Lower lobe of right lung (tissue), 2 donors: ENCODE measurements around the gene RECQL5. TPM values are rescaled to one million over a fixed set of nuclear protein-coding genes. Genes with fewer than 3 reads are reported as not detected.

Source experiments
- ATAC-seq, 2 donors: fragments of 200-7000 bp; cut with Tn5 transposase; one replicate each; pipeline ENCODE4 v1.9.1; 2020 to 2022; ENCODE audit warnings: mild to moderate bottlenecking in 2 of 2, moderate library complexity in 2 of 2
- DNase-seq: peaks from one replicate; pipeline ENCODE4 v3.0.0-alpha.2; 2020
- H3K27ac ChIP-seq: fragments of 200-600 bp; one replicate; pipeline ENCODE4 v1.8.0; 2022
- H3K27me3 ChIP-seq: fragments of 200-600 bp; one replicate; pipeline ENCODE4 v1.8.0; 2022; ENCODE audit warnings: low read depth
- H3K36me3 ChIP-seq: fragments of 200-600 bp; one replicate; pipeline ENCODE4 v1.8.0; 2022; ENCODE audit warnings: mild to moderate bottlenecking
- H3K4me1 ChIP-seq: fragments of 200-600 bp; one replicate; pipeline ENCODE4 v1.8.0; 2022
- H3K4me3 ChIP-seq: fragments of 200-600 bp; one replicate; pipeline ENCODE4 v1.8.0; 2022; ENCODE audit warnings: mild to moderate bottlenecking
- H3K9me3 ChIP-seq: fragments of 200-600 bp; one replicate; pipeline ENCODE4 v1.8.0; 2022
- intact Hi-C: fragments of 100-400 bp; cut with DNase I; formaldehyde crosslinking; loops from one replicate; pipeline ENCODE4 v1.11.0; 2022
- total RNA-seq: library from RNA; stranded (reverse); fragmentation: NEBNext Ultra II Directional; extraction: Animal tissue kit (Norgen Biotek cat#: 25700); gene quantifications from one replicate; pipeline ENCODE4 v1.2.1, GENCODE V29; 2021
- TF ChIP-seq, protein P1 (sequence below): fragments of 200-600 bp; IDR thresholded peaks from one replicate; pipeline ENCODE4 v1.8.0; 2022; ENCODE audit warnings: antibody characterized with exemption, mild to moderate bottlenecking
- donor health status: DM: no; HTN: yes; CAD: no; lungs with severe emphysema.

The RECQL5 gene
- total RNA-seq, 1 donor from 2014 or later, result 39.4 TPM

DNA sequence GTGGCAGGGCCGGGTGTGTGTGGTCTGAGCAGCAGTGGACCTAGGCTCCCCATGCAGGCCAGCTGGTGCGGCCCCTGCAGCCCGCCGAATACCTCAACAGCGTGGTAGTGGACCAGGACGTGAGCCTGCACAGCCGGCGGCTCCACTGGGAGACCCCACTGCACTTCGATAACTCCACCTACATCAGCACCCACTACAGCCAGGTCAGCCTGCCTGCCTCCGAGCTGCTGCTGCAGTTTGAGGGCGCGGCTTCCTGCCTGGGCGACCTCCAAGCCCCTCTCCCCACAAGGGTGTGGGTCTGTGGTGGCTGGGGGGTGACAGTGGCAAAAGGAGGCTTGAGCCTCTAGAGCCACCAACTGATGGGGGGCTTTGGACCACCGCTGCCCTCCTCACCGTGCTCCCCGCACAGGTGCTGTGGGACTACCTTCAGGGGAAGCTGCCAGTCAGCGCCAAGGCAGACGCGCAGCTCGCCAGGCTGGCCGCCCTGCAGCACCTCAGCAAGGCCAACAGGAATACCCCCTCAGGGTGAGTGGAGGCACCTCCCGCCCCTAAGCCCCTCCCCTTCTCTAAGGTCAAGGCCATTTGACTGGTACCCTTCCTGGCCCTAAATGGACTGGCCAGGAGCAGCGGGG, 42.1 kb downstream of the RECQL5 start:
- Histone ChIP-seq H3K36me3 (peaks cover 76% of the 10 kb centered on the region), H3K27me3 (no peaks in the 10 kb centered on the region), H3K27ac (no peak overlapping the region), H3K4me3 (no peak overlapping the region), H3K4me1 (no peaks in the 10 kb centered on the region), H3K9me3 (no peaks in the 10 kb centered on the region)
- intact Hi-C loops, result no loop called here
- ATAC-seq (no peak), DNase-seq (no peak)
- TF ChIP-seq, protein P1, sequence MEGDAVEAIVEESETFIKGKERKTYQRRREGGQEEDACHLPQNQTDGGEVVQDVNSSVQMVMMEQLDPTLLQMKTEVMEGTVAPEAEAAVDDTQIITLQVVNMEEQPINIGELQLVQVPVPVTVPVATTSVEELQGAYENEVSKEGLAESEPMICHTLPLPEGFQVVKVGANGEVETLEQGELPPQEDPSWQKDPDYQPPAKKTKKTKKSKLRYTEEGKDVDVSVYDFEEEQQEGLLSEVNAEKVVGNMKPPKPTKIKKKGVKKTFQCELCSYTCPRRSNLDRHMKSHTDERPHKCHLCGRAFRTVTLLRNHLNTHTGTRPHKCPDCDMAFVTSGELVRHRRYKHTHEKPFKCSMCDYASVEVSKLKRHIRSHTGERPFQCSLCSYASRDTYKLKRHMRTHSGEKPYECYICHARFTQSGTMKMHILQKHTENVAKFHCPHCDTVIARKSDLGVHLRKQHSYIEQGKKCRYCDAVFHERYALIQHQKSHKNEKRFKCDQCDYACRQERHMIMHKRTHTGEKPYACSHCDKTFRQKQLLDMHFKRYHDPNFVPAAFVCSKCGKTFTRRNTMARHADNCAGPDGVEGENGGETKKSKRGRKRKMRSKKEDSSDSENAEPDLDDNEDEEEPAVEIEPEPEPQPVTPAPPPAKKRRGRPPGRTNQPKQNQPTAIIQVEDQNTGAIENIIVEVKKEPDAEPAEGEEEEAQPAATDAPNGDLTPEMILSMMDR, result no peak

- intact Hi-C loops, result no loop called here
- no peak for DNase-seq
- Histone ChIP-seq H3K9me3 (no peaks in the 10 kb centered on the region), H3K27me3 (no peaks in the 10 kb centered on the region), H3K36me3 (peaks cover 78% of the 10 kb centered on the region), H3K4me3 (no peak overlapping the region), H3K4me1 (no peaks in the 10 kb centered on the region), H3K27ac (no peak overlapping the region)
- TF ChIP-seq, protein P1, result no peak
- no peak for ATAC-seq
These were observed 42.9 kb downstream of the RECQL5 start for GRCh38 chr17:75624021-75624420.

GRCh38 chr17:75623386-75623785, 43.6 kb downstream of the RECQL5 start:
- H3K27ac ChIP-seq, result no peak overlapping the region
- DNase-seq, result no peak
- no peak for ATAC-seq
- H3K9me3 ChIP-seq, result no peaks in the 10 kb centered on the region
- H3K4me3 ChIP-seq, result no peak overlapping the region
- H3K27me3 ChIP-seq, result no peaks in the 10 kb centered on the region
- H3K36me3 ChIP-seq, result peaks cover 84% of the 10 kb centered on the region
- intact Hi-C loops, result no loop called here
- no peaks in the 10 kb centered on the region for H3K4me1 ChIP-seq
- TF ChIP-seq, protein P1, result no peak

- DNase-seq (no peak), ATAC-seq (no peak)
- Histone ChIP-seq H3K27ac (no peak overlapping the region), H3K36me3 (peaks cover 90% of the 10 kb centered on the region), H3K27me3 (no peaks in the 10 kb centered on the region), H3K9me3 (no peaks in the 10 kb centered on the region), H3K4me3 (no peak overlapping the region), H3K4me1 (no peaks in the 10 kb centered on the region)
- intact Hi-C loops, result no loop called here
- TF ChIP-seq, protein P1, result no peak
These were observed 44.1 kb downstream of the RECQL5 start for GRCh38 chr17:75622771-75623273.

DNA sequence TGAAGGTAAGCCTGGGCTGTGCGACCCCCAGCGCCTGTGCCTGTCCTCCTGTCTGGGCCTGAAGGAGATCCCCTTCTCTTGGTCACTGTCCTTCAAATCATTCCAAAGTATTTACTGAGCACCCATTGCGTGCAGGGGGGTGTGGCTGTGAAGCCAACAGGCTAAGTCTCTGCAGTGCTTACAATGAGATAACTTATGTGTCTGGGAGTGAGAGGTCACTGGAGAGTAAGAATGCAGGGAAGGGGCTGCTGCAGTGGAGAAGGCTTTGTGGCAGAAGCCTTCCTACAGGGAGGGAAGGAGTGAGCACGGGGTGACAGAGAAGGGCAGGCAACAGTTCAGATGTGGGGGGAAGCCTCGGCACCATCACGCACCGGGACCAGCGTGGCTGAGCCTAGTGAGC, 44.9 kb downstream of the RECQL5 start:
- Histone ChIP-seq H3K27me3 (no peaks in the 10 kb centered on the region), H3K4me1 (no peaks in the 10 kb centered on the region), H3K36me3 (peaks cover 92% of the 10 kb centered on the region), H3K9me3 (no peaks in the 10 kb centered on the region), H3K4me3 (no peak overlapping the region), H3K27ac (no peak overlapping the region)
- DNase-seq (no peak), ATAC-seq (no peak)
- intact Hi-C loops, result no loop called here
- TF ChIP-seq, protein P1, result no peak
